Right kidney (tissue), 1 donor: ENCODE results near the gene SLC12A7.
"Not testable (repeated sequence)": the region's sequence is repeated elsewhere in the genome, so short reads cannot be mapped to it uniquely, and the experiment has no call there.

Source experiments
- DNase-seq: peaks from one replicate; pipeline ENCODE4 v3.0.0-alpha.2; 2016

SLC12A7 gene

DNA sequence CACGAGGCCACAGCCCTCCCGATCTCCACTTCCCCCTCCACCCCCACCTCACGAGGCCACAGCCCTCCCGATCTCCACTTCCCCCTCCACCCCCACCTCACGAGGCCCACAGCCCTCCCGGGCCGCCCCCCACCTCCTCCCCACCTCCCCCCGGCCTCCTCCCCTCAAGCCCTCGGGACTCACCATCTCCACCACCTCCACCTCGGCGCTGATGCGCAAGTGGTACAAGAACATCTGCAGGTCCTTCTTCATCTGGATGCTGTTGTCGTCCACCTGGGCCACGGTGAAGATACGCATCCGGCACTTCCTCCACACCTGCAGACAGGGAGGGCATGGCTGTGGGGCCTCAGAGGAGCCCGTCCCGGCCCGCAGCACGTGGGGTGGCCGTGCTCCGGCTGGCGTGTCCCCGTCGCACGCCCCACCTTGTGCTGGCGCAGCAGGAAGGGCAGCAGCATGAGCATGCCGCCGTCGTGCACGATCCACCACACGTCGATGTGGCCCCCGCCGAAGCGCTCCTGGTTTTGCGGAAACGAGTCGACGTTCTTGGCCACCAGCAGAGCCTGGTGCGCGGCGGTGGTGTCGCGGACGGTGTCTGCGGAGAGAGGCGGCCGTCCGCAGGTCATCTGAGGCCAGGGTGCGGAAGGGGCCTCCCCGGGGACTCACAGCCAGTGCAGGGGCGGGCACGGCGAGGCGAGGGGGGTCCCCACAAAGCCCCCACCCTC, 48.0 kb downstream of the SLC12A7 start:
- DNase-seq = no peak

DNA sequence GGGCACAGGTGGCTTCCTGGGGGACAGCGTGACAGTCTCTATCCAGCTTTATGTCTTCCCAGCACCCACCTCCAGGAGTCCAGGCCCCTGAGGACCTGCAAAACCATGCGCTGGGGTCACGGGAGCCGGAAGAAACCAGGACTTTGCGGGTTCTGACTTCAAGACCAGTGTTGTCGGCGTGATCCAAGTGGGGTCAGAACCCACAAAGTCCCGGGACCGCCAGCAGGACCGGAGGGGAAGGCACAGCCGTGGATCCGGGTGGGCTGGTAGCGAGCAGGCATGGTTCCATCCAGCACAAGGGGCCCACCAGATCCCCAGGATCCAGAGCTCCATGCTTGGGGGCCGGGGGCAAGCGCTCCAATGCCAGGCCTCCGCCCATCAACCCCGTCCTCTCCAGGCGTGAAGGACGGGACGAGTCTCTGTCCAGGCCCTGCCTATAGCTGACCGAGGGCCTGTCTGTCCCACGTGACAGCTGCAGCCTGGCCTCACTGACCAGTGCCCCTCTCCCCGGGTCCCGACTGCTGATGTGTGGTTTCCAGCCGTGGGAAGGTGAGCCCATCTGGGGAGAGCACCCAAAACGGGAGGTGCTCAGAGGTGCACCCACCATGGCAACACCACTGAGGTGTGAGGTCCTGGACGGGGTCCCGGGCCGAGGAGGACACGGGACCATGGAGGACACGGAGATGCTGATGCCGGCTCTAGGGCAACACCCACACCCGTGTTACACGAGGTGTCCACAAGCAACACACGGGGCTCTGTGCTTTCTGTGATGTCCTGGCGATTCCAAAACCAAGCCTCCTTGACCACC, 48.9 kb downstream of the SLC12A7 start:
- DNase-seq = no peak

DNA sequence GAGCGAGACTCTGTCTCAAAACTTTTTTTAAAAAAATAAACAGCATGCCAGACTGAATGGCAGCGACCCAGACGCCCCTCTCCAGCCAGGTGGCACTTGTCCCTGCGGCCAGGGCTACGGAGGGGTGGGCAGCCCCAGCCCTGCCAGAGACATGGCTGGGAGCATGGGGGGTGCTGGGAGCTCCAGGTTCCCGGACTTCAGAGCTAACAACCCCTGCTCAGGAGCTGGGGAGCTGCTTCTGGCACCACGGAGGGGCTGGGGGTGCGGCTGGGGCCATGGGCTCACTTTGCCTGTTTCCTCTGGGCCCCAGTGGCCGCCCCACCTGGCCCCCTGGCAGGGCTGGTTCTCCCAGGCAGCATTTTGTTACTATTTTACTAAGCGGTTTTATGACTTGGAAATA, 49.9 kb downstream of the SLC12A7 start:
- DNase-seq = no peak

- not testable (repeated sequence) for DNase-seq
Observed at GRCh38 chr5:1061292-1061691, 50.6 kb downstream of the SLC12A7 start.

DNA sequence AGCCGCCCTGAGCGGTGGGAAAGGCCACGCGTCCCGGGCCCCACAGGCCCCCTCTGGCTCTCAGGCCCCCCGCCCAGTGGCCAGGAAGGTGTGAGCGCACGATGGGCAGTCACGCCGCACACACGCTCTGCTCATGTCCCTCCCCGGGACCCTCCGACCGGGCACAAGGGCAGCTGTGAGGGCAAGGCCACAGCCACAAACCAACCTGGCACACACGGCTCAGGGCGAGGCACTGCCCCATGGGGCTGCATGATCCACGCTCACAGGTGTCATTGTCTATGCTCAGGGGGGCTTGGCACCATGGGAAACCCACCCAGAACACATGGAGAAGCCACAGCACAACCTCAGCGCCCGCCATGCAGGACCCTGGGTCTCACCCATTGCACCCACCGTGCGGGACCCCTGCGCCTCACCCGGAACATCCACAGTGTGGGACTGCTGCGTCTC, 51.3 kb downstream of the SLC12A7 start:
- no peak for DNase-seq

DNA sequence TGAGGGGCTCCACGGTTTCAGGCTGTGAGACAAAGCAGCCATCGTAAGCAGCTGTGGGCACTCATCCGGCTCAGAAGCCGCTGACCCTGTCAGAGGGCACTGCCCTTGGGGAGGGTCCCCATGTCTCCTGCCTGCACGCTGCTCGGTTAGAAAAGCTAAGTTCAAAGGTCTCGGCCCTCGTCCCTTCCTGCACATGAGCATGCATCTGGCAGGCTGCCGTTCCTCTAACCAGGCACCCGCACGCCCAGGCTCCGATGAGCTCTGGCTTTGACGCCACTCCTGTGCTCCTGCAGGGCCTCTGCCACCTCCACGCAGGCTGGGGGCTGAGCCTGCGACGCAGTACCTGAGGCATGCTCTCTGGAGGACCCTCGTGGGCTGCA, 52.0 kb downstream of the SLC12A7 start:
- DNase-seq = no peak

- no peak for DNase-seq
Observed at GRCh38 chr5:1058988-1059883, 52.6 kb downstream of the SLC12A7 start.

DNA sequence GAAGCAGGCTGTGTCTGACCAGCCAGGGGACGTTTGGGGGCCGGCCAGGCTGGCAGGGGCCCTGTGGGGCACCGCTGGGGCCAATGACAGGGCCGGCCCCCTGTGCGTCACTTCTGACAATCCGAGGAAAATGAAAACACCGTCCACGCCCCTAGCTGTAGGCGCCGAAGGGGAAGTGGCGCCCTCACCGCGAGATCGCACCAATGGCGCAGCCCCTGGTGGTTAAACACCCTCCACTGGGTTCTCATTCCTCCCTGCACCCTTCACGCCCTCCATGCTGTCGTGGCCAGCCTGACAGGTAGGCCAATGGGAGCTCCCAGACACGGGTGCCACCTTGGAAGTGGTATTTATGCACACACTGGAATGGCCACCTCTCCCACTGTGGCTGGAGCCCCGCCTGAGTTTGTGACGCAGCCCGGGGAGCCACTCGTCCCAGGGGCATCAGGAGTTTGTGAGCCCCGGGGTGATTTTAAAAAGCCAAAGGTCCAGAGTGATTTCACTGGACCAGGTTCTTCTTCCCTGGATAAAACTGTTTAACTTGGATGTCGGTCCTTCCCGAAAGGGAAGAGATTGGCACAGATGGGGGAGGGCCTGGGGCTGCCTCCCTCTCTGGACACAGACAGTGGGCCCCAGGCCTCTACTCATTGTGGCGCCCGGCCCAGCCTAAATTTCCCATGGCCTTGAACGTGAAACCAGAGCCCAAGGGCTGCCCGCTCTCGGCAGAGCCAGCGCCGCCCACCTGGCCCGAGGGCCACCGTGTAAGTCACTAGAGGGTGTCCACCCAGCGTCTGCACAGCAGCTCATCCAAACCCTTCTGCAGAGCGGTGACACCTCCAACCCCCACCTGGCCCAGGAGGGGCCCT, 53.5 kb downstream of the SLC12A7 start:
- DNase-seq = no peak

DNA sequence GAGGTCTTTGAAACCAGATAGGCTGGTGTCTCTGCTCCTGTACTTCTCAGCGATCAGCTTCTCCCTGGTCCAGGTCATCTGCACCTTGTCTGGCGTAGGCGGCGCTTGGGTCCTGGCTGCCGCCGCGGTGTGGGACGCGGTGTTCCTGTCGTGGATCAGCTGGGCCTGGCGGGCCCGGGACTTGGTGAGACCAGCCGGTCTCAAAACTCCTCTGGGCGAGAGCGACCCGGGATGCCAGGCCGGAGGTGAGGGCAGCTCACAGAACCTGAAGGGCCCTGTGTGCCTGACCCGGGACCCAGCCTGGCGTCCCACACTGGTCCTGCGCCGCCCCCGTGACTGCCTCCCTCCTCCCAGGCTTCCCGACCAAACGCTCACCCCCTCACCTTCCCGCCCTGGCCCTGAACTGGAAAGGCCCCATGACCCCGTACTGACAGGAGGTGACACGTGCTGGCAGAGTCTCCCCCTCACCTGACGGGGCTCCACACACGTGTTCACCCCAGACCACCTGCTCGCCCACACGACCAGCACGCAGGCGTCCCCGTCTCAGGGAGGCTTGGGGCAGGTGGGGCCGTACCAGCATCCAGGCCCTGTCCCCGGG, 54.3 kb downstream of the SLC12A7 start:
- no peak for DNase-seq

- no peak for DNase-seq
Observed at GRCh38 chr5:1056611-1057484, 55.0 kb downstream of the SLC12A7 start.

GRCh38 chr5:1055896-1056610, 55.8 kb downstream of the SLC12A7 start:
- no peak for DNase-seq

DNA sequence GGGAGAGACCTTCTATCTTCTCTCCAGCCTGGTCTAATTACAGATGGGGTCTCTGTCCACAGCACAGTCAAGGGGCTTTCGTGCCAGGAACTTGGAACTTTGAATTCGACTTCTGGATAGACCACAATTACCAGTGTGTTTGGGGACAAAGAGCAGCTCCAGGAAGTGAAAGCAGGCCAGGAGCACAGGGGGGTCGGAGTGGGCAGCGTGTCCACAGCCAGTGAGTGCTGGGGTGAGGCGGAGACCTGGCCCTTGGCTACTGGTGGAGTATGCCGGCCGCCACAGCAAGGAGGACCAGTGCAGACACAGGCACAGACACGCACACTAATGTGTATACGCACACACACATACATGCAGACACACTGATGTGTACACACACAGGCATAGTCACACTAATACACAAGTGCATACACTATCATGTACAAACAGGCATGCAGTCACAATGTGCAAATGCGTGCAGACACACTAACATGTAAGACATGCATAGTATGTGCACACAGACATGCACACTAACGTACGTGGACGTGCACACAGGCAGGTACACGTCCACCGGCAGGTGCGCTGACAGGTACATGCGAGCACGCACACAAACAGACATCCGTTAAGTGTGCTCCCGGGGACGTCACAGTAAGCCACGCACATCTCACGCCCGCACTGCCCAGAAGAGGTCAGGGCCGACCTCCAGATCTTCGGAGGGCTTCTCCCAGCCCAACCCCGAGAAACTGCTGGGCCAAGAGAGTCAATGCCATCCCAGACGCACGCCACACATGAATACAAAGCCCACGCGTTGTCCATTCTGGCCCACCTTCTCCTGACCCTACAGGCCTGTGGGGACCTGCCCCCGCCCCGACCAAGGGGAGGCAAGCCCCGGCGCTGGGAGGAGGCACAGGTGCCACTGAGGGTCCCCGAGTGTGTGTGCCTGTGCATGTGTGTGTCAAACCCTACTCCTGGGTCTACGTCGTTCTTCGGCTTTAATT, 56.8 kb downstream of the SLC12A7 start:
- no peak for DNase-seq

- DNase-seq = no peak
Observed at GRCh38 chr5:1054018-1054798, 57.7 kb downstream of the SLC12A7 start.

- DNase-seq = no peak
Observed at GRCh38 chr5:1053391-1054017, 58.4 kb downstream of the SLC12A7 start.

- no peak for DNase-seq
Observed at GRCh38 chr5:1052641-1053390, 59.0 kb downstream of the SLC12A7 start.

- DNase-seq = no peak
Observed at GRCh38 chr5:1052076-1052475, 59.8 kb downstream of the SLC12A7 start.
